HCT116 (cell line): ENCODE results near the gene VAV1. TPM values are rescaled to one million over a fixed set of nuclear protein-coding genes. Genes with fewer than 3 reads are reported as not detected.

ENCODE experiments used
- ATAC-seq: fragments of 200-7000 bp; cut with Tn5 transposase; 2 replicates; pipeline ENCODE4 v1.9.1; 2020; ENCODE audit warnings: mild to moderate bottlenecking, moderate library complexity
- BruUV-seq: library from RNA; stranded (reverse); fragments of 400-500 nt; replicated peaks from 2 replicates; lab custom pipeline; 2021; lab: Mats Ljungman, UMichigan
- CTCF ChIA-PET: fragments of 300-600 bp; sonication (Branson Sonifier 250); formaldehyde crosslinking; loops from one replicate; lab custom pipeline; 2021; ENCODE audit warnings: antibody characterized with exemption; lab: Charles Lee
- POLR2A ChIA-PET: fragments of 300-600, 350-600 bp; sonication (Branson Sonifier 250); formaldehyde crosslinking; loops from one replicate; lab custom pipeline; 2021; ENCODE audit warnings: antibody characterized with exemption; lab: Charles Lee
- RAD21 ChIA-PET, 2 experiments: fragments of 300-600 bp; sonication (Branson Sonifier 250); formaldehyde crosslinking; loops; one replicate each; lab custom pipeline; 2023; ENCODE audit warnings: low total read pairs in 2 of 2; ENCODE audit not compliant: uncharacterized antibody in 2 of 2, unreplicated experiment in 2 of 2, low non-redundant PET in 1 of 2; lab: Charles Lee
- DNase-seq: peaks from one replicate; pipeline ENCODE4 v3.0.0-alpha.2; 2010; ENCODE audit warnings: low read depth, low spot score
- H2AFZ ChIP-seq: fragments of 200-600 bp; shearing (Covaris generic), sonication (generic); 2 replicates; pipeline ENCODE4 v1.6.1; 2017; ENCODE audit warnings: low read depth, mixed run types, mixed read lengths, antibody characterized with exemption, low read length; ENCODE audit not compliant: poor library complexity, severe bottlenecking
- H3K27ac ChIP-seq: 2 replicates; pipeline ENCODE4 v1.5.1; 2012; ENCODE audit warnings: low read depth, low read length
- H3K27me3 ChIP-seq: fragments of 200-600 bp; sonication (generic); 2 replicates; pipeline ENCODE4 v1.6.1; 2016; ENCODE audit warnings: mixed run types, low read length, mixed read lengths; ENCODE audit not compliant: insufficient read depth
- H3K36me3 ChIP-seq, 2 experiments: fragments of 200-500 bp in 1 of 2; fragments of 200-600 bp in 1 of 2; sonication (Bioruptor generic) in 1 of 2; sonication (generic) in 1 of 2; 2 replicates each; pipeline versions ENCODE4 v1.5.1 to v1.6.1; 2014 to 2016; ENCODE audit warnings: low read length in 2 of 2, inconsistent platforms in 1 of 2, mixed read lengths in 1 of 2, mixed run types in 1 of 2; ENCODE audit not compliant: insufficient read depth in 2 of 2, control insufficient read depth in 1 of 2
- H3K4me1 ChIP-seq, 2 experiments: fragments of 200-600 bp in 1 of 2; sonication (generic) in 1 of 2; 2 replicates each; pipeline versions ENCODE4 v1.5.1 to v1.6.1; 2012 to 2017; ENCODE audit warnings: low read length in 2 of 2, inconsistent platforms in 1 of 2, mild to moderate bottlenecking in 1 of 2, mixed read lengths in 1 of 2, mixed run types in 1 of 2, moderate library complexity in 1 of 2; ENCODE audit not compliant: insufficient read depth in 2 of 2, control insufficient read depth in 1 of 2
- H3K4me2 ChIP-seq: fragments of 200-600 bp; sonication (generic); 2 replicates; pipeline ENCODE4 v1.6.1; 2017; ENCODE audit warnings: mixed run types, low read length, mixed read lengths
- H3K4me3 ChIP-seq, 2 experiments: fragments of 200-600 bp in 1 of 2; sonication (generic) in 1 of 2; replicated peaks in 1 of 2; 2 replicates each; pipeline ENCODE4 v1.5.1; 2011 to 2016; ENCODE audit warnings: low read length in 2 of 2, control low read depth in 1 of 2, low read depth in 1 of 2, mild to moderate bottlenecking in 1 of 2, mixed read lengths in 1 of 2, mixed run types in 1 of 2
- H3K79me2 ChIP-seq: fragments of 200-600 bp; sonication (generic); 2 replicates; pipeline ENCODE4 v1.6.1; 2017; ENCODE audit warnings: mild to moderate bottlenecking, mixed run types, low read length, moderate library complexity, mixed read lengths; ENCODE audit not compliant: insufficient read depth
- H3K9ac ChIP-seq: fragments of 200-600 bp; sonication (generic); 2 replicates; pipeline ENCODE4 v1.6.1; 2016; ENCODE audit warnings: low read length, mixed read lengths
- H3K9me2 ChIP-seq: fragments of 200-600 bp; sonication (generic), shearing (Covaris generic); 2 replicates; pipeline ENCODE4 v1.6.1; 2017; ENCODE audit warnings: mixed run types, mild to moderate bottlenecking, moderate library complexity; ENCODE audit not compliant: insufficient read depth
- H3K9me3 ChIP-seq, 2 experiments: fragments of 200-500 bp in 1 of 2; fragments of 200-600 bp in 1 of 2; sonication (Bioruptor generic) in 1 of 2; sonication (generic) in 1 of 2; 2 replicates each; pipeline ENCODE4 v1.6.1; 2014 to 2017; ENCODE audit warnings: low read length in 2 of 2, mixed read lengths in 2 of 2, inconsistent platforms in 1 of 2, low read depth in 1 of 2, mild to moderate bottlenecking in 1 of 2, mixed run types in 1 of 2, moderate library complexity in 1 of 2; ENCODE audit not compliant: control insufficient read depth in 1 of 2, insufficient read depth in 1 of 2
- H4K20me1 ChIP-seq: fragments of 200-600 bp; sonication (generic), shearing (Covaris generic); 2 replicates; pipeline ENCODE4 v1.6.1; 2017; ENCODE audit warnings: mixed run types, mild to moderate bottlenecking, moderate library complexity; ENCODE audit not compliant: insufficient read depth
- CEBPB ChIP-seq: IDR thresholded peaks from 2 replicates; pipeline ENCODE4 v1.6.1; 2012; ENCODE audit warnings: low read depth
- EGR1 ChIP-seq: IDR thresholded peaks from 2 replicates; pipeline ENCODE4 v1.6.1; 2012; ENCODE audit warnings: low read depth
- EZH2 ChIP-seq: fragments of 200-600 bp; sonication (generic); IDR thresholded peaks from 2 replicates; pipeline ENCODE4 v1.6.1; 2017; ENCODE audit warnings: antibody characterized with exemption, mixed run types
- EZH2phosphoT487 ChIP-seq: fragments of 200-600 bp; IDR thresholded peaks from 2 replicates; pipeline ENCODE4 v1.6.1; 2018; ENCODE audit warnings: antibody characterized with exemption, borderline replicate concordance
- JUND ChIP-seq: IDR thresholded peaks from 2 replicates; pipeline ENCODE4 v1.6.1; 2012
- POLR2A ChIP-seq: IDR thresholded peaks from 2 replicates; pipeline ENCODE4 v1.7.0; 2011; ENCODE audit warnings: borderline replicate concordance; ENCODE audit not compliant: insufficient read depth, insufficient read length; ENCODE audit errors: extremely low read depth
- RAD21 ChIP-seq: IDR thresholded peaks from 2 replicates; pipeline ENCODE4 v1.6.1; 2012; ENCODE audit warnings: low read depth, mild to moderate bottlenecking
- SIN3A ChIP-seq: IDR thresholded peaks from 2 replicates; pipeline ENCODE4 v1.6.1; 2012; ENCODE audit warnings: low read depth
- SRF ChIP-seq: IDR thresholded peaks from 2 replicates; pipeline ENCODE4 v1.6.1; 2012; ENCODE audit warnings: low read depth
- YY1 ChIP-seq: IDR thresholded peaks from 2 replicates; pipeline ENCODE4 v1.6.1; 2011; ENCODE audit warnings: low read length, low read depth, moderate library complexity, mild to moderate bottlenecking; ENCODE audit not compliant: insufficient replicate concordance; ENCODE audit errors: extremely low read depth
- intact Hi-C: fragments of 100-400 bp; cut with micrococcal nuclease; formaldehyde crosslinking; loops from 2 replicates; pipeline ENCODE4 v1.10.0; 2022
- total RNA-seq: library from RNA; stranded (reverse); gene quantifications from one replicate; pipeline ENCODE4 v1.2.1, GENCODE V29; 2021; ENCODE audit not compliant: unreplicated experiment
- TF ChIP-seq, protein P1 (sequence below): IDR thresholded peaks from 2 replicates; pipeline ENCODE4 v1.6.1; 2011; ENCODE audit warnings: mild to moderate bottlenecking, low read length, moderate library complexity; ENCODE audit not compliant: insufficient replicate concordance; ENCODE audit errors: extremely low read depth
- TF ChIP-seq, protein P2 (sequence below): IDR thresholded peaks from 2 replicates; pipeline ENCODE4 v1.6.1; 2012
- TF ChIP-seq, protein P3 (sequence below): IDR thresholded peaks from 2 replicates; pipeline ENCODE4 v1.6.1; 2012
- TF ChIP-seq, protein P4 (sequence below): IDR thresholded peaks from 2 replicates; pipeline ENCODE4 v1.6.1; 2012; ENCODE audit warnings: low read depth

The VAV1 gene
- total RNA-seq, 1 experiment from 2014 or later, result 20.6 TPM

DNA sequence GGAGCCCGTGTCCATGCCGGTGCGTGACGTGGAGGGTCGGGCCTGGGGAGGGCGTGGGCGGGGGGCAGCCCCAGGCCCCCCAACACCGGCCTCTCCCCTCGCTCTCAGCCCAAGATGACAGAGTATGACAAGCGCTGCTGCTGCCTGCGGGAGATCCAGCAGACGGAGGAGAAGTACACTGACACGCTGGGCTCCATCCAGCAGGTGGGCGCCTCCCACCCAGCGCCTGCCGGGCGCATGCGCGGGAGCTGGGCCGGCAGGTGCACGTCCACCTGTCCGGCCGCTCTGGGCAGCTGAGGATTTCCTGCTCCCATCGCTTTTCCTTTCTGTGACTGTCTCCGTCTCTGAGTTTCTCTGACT is 49.8 kb downstream of the VAV1 start:
- no TSS peak for BruUV-seq
- Histone ChIP-seq H3K9me2 (no peaks in the 10 kb centered on the region), H3K9ac (no peak overlapping the region), H3K79me2 (no peaks in the 10 kb centered on the region), H3K4me3 (no peak overlapping the region), H3K9me3 (peaks cover 0 to 3% of the 10 kb centered on the region in 2 experiments; a peak in 1 of 4 replicates), H4K20me1 (no peaks in the 10 kb centered on the region), H3K36me3 (no peaks in the 10 kb centered on the region), H3K4me2 (no peak overlapping the region), H3K4me1 (peaks cover 1 to 3% of the 10 kb centered on the region in 2 experiments; a peak in 3 of 4 replicates), H2AFZ (no peak overlapping the region), H3K27me3 (no peaks in the 10 kb centered on the region), H3K27ac (no peak overlapping the region)
- ChIA-PET POLR2A (interaction anchor here (1.4 kb wide), 1 partner anchor 19 kb away, joined by 3 read pairs; no protein-coding TSS in a partner anchor), CTCF (interaction anchor here (1.5 kb wide), 1 partner anchor 41 kb away, joined by 4 read pairs; no protein-coding TSS in a partner anchor), RAD21 (no interaction called here)
- ATAC-seq, result no peak
- TF ChIP-seq SRF (no peak), JUND (no peak), POLR2A (no peak), RAD21 (no peak), EGR1 (no peak), EZH2phosphoT487 (no peak), CEBPB (no peak), EZH2 (no peak), YY1 (no peak), SIN3A (no peak)
- TF ChIP-seq, protein P1, sequence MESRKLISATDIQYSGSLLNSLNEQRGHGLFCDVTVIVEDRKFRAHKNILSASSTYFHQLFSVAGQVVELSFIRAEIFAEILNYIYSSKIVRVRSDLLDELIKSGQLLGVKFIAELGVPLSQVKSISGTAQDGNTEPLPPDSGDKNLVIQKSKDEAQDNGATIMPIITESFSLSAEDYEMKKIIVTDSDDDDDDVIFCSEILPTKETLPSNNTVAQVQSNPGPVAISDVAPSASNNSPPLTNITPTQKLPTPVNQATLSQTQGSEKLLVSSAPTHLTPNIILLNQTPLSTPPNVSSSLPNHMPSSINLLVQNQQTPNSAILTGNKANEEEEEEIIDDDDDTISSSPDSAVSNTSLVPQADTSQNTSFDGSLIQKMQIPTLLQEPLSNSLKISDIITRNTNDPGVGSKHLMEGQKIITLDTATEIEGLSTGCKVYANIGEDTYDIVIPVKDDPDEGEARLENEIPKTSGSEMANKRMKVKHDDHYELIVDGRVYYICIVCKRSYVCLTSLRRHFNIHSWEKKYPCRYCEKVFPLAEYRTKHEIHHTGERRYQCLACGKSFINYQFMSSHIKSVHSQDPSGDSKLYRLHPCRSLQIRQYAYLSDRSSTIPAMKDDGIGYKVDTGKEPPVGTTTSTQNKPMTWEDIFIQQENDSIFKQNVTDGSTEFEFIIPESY, result no peak
- TF ChIP-seq, protein P2, sequence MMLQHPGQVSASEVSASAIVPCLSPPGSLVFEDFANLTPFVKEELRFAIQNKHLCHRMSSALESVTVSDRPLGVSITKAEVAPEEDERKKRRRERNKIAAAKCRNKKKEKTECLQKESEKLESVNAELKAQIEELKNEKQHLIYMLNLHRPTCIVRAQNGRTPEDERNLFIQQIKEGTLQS, result no peak
- TF ChIP-seq, protein P3, sequence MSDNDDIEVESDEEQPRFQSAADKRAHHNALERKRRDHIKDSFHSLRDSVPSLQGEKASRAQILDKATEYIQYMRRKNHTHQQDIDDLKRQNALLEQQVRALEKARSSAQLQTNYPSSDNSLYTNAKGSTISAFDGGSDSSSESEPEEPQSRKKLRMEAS, result no peak
- TF ChIP-seq, protein P4, sequence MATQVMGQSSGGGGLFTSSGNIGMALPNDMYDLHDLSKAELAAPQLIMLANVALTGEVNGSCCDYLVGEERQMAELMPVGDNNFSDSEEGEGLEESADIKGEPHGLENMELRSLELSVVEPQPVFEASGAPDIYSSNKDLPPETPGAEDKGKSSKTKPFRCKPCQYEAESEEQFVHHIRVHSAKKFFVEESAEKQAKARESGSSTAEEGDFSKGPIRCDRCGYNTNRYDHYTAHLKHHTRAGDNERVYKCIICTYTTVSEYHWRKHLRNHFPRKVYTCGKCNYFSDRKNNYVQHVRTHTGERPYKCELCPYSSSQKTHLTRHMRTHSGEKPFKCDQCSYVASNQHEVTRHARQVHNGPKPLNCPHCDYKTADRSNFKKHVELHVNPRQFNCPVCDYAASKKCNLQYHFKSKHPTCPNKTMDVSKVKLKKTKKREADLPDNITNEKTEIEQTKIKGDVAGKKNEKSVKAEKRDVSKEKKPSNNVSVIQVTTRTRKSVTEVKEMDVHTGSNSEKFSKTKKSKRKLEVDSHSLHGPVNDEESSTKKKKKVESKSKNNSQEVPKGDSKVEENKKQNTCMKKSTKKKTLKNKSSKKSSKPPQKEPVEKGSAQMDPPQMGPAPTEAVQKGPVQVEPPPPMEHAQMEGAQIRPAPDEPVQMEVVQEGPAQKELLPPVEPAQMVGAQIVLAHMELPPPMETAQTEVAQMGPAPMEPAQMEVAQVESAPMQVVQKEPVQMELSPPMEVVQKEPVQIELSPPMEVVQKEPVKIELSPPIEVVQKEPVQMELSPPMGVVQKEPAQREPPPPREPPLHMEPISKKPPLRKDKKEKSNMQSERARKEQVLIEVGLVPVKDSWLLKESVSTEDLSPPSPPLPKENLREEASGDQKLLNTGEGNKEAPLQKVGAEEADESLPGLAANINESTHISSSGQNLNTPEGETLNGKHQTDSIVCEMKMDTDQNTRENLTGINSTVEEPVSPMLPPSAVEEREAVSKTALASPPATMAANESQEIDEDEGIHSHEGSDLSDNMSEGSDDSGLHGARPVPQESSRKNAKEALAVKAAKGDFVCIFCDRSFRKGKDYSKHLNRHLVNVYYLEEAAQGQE, result no peak
- intact Hi-C loops, result no loop called here
- no peak for DNase-seq
